Effector memory CD8-positive, alpha-beta T cell (primary cell): Measurements from ENCODE around the gene IRAG1.
"Not testable (repeated sequence)": the region's sequence is repeated elsewhere in the genome, so short reads cannot be mapped to it uniquely, and the experiment has no call there.

Source experiments
- ATAC-seq: fragments of 150-1000 bp; cut with Tn5 transposase; replicated peaks from 2 replicates; pipeline ENCODE4 v1.10.0; 2021; ENCODE audit warnings: mild to moderate bottlenecking, moderate library complexity
- DNase-seq, 3 experiments: peaks; one replicate each; pipeline ENCODE4 v3.0.0; 2021
- H3K27ac Mint-ChIP-seq, 2 donors: one replicate each; pipeline ENCODE4 v1.8.0; 2022; ENCODE audit warnings: mild to moderate bottlenecking in 2 of 2, mixed read lengths in 2 of 2, moderate library complexity in 2 of 2
- H3K27me3 Mint-ChIP-seq, 2 donors: one replicate each; pipeline ENCODE4 v1.8.0; 2022; ENCODE audit warnings: mixed read lengths in 2 of 2
- H3K36me3 Mint-ChIP-seq: one replicate; pipeline ENCODE4 v1.8.0; 2022; ENCODE audit warnings: mild to moderate bottlenecking, moderate library complexity, mixed read lengths; ENCODE audit not compliant: insufficient read depth
- H3K4me1 Mint-ChIP-seq, 2 donors: one replicate each; pipeline ENCODE4 v1.8.0; 2022; ENCODE audit warnings: low read depth in 2 of 2, mixed read lengths in 2 of 2
- H3K4me3 Mint-ChIP-seq, 2 donors: one replicate each; pipeline ENCODE4 v1.8.0; 2022; ENCODE audit warnings: mild to moderate bottlenecking in 2 of 2, mixed read lengths in 2 of 2, moderate library complexity in 2 of 2
- H3K9me3 Mint-ChIP-seq, 2 donors: one replicate each; pipeline ENCODE4 v1.8.0; 2022; ENCODE audit warnings: mixed read lengths in 2 of 2

Gene IRAG1

GRCh38 chr11:10692531-10693115, 932 bp downstream of the IRAG1 start:
- DNase-seq, result no peak
- ATAC-seq, result no peak
- no peak overlapping the region for H3K4me3 Mint-ChIP-seq
- H3K4me1 Mint-ChIP-seq, result no peaks in the 10 kb centered on the region
- H3K9me3 Mint-ChIP-seq, result no peaks in the 10 kb centered on the region
- H3K27ac Mint-ChIP-seq, result no peak overlapping the region
- H3K36me3 Mint-ChIP-seq, result no peaks in the 10 kb centered on the region
- H3K27me3 Mint-ChIP-seq, result peaks cover 35 to 53% of the 10 kb centered on the region in 2 donors

GRCh38 chr11:10688401-10688800, 5.2 kb downstream of the IRAG1 start:
- Mint-ChIP-seq H3K27me3 (peaks cover 33 to 55% of the 10 kb centered on the region in 2 donors), H3K4me3 (no peak overlapping the region), H3K36me3 (no peaks in the 10 kb centered on the region), H3K4me1 (no peaks in the 10 kb centered on the region), H3K9me3 (no peaks in the 10 kb centered on the region), H3K27ac (no peak overlapping the region)
- DNase-seq, result no peak
- no peak for ATAC-seq

GRCh38 chr11:10686311-10686710, 7.2 kb downstream of the IRAG1 start:
- H3K4me1 Mint-ChIP-seq, result no peaks in the 10 kb centered on the region
- DNase-seq (no peak), ATAC-seq (no peak)
- H3K4me3 Mint-ChIP-seq, result no peak overlapping the region
- H3K36me3 Mint-ChIP-seq, result no peaks in the 10 kb centered on the region
- no peak overlapping the region for H3K27ac Mint-ChIP-seq
- H3K9me3 Mint-ChIP-seq, result no peaks in the 10 kb centered on the region
- peaks cover 15 to 36% of the 10 kb centered on the region in 2 donors for H3K27me3 Mint-ChIP-seq

GRCh38 chr11:10683429-10683828, 10.1 kb downstream of the IRAG1 start:
- no peaks in the 10 kb centered on the region for H3K36me3 Mint-ChIP-seq
- no peaks in the 10 kb centered on the region for H3K9me3 Mint-ChIP-seq
- no peak for DNase-seq
- H3K27ac Mint-ChIP-seq, result no peak overlapping the region
- H3K27me3 Mint-ChIP-seq, result peaks cover 18 to 40% of the 10 kb centered on the region in 2 donors
- H3K4me1 Mint-ChIP-seq, result no peaks in the 10 kb centered on the region
- no peak for ATAC-seq
- H3K4me3 Mint-ChIP-seq, result no peak overlapping the region

- no peaks in the 10 kb centered on the region for H3K4me1 Mint-ChIP-seq
- DNase-seq (no peak), ATAC-seq (no peak)
- H3K27me3 Mint-ChIP-seq, result peaks cover 38 to 47% of the 10 kb centered on the region in 2 donors
- no peak overlapping the region for H3K4me3 Mint-ChIP-seq
- H3K36me3 Mint-ChIP-seq, result no peaks in the 10 kb centered on the region
- H3K27ac Mint-ChIP-seq, result no peak overlapping the region
- no peaks in the 10 kb centered on the region for H3K9me3 Mint-ChIP-seq
Measured at GRCh38 chr11:10680956-10681487, 12.5 kb downstream of the IRAG1 start.

- not testable (repeated sequence) for H3K4me1 Mint-ChIP-seq, H3K9me3 Mint-ChIP-seq, H3K36me3 Mint-ChIP-seq, H3K27ac Mint-ChIP-seq, ATAC-seq, DNase-seq, H3K4me3 Mint-ChIP-seq
- H3K27me3 Mint-ChIP-seq, result peaks cover 41 to 47% of the 10 kb centered on the region in 2 donors
Measured at GRCh38 chr11:10680279-10680678, 13.3 kb downstream of the IRAG1 start.

GRCh38 chr11:10679644-10680043, 13.9 kb downstream of the IRAG1 start:
- H3K27ac Mint-ChIP-seq, result no peak overlapping the region
- H3K4me1 Mint-ChIP-seq, result peaks cover 0 to 6% of the 10 kb centered on the region in 2 donors
- H3K27me3 Mint-ChIP-seq, result peaks cover 42 to 52% of the 10 kb centered on the region in 2 donors
- no peaks in the 10 kb centered on the region for H3K9me3 Mint-ChIP-seq
- no peak for ATAC-seq
- no peaks in the 10 kb centered on the region for H3K36me3 Mint-ChIP-seq
- H3K4me3 Mint-ChIP-seq, result no peak overlapping the region
- no peak for DNase-seq

- no peak overlapping the region for H3K27ac Mint-ChIP-seq
- peaks cover 0 to 6% of the 10 kb centered on the region in 2 donors for H3K4me1 Mint-ChIP-seq
- peaks cover 50 to 68% of the 10 kb centered on the region in 2 donors for H3K27me3 Mint-ChIP-seq
- ATAC-seq (no peak), DNase-seq (no peak)
- no peak overlapping the region for H3K4me3 Mint-ChIP-seq
- H3K36me3 Mint-ChIP-seq, result no peaks in the 10 kb centered on the region
- H3K9me3 Mint-ChIP-seq, result no peaks in the 10 kb centered on the region
Measured at GRCh38 chr11:10678101-10678500, 15.5 kb downstream of the IRAG1 start.

GRCh38 chr11:10676919-10677318, 16.6 kb downstream of the IRAG1 start:
- DNase-seq, result no peak
- ATAC-seq, result no peak
- no peak overlapping the region for H3K4me3 Mint-ChIP-seq
- H3K27ac Mint-ChIP-seq, result no peak overlapping the region
- H3K27me3 Mint-ChIP-seq, result peaks cover 50 to 76% of the 10 kb centered on the region in 2 donors
- no peaks in the 10 kb centered on the region for H3K36me3 Mint-ChIP-seq
- H3K9me3 Mint-ChIP-seq, result no peaks in the 10 kb centered on the region
- H3K4me1 Mint-ChIP-seq, result peaks cover 0 to 6% of the 10 kb centered on the region in 2 donors

- no peak for ATAC-seq
- H3K27me3 Mint-ChIP-seq, result peaks cover 50 to 76% of the 10 kb centered on the region in 2 donors
- H3K9me3 Mint-ChIP-seq, result no peaks in the 10 kb centered on the region
- no peak for DNase-seq
- H3K27ac Mint-ChIP-seq, result no peak overlapping the region
- H3K4me1 Mint-ChIP-seq, result peaks cover 0 to 6% of the 10 kb centered on the region in 2 donors
- no peak overlapping the region for H3K4me3 Mint-ChIP-seq
- H3K36me3 Mint-ChIP-seq, result no peaks in the 10 kb centered on the region
Measured at GRCh38 chr11:10674911-10675440, 18.6 kb downstream of the IRAG1 start.

GRCh38 chr11:10674440-10674855, 19.1 kb downstream of the IRAG1 start:
- no peak overlapping the region for H3K27ac Mint-ChIP-seq
- DNase-seq (no peak), ATAC-seq (no peak)
- peaks cover 0 to 6% of the 10 kb centered on the region in 2 donors for H3K4me1 Mint-ChIP-seq
- no peaks in the 10 kb centered on the region for H3K9me3 Mint-ChIP-seq
- no peak overlapping the region for H3K4me3 Mint-ChIP-seq
- H3K36me3 Mint-ChIP-seq, result no peaks in the 10 kb centered on the region
- H3K27me3 Mint-ChIP-seq, result peaks cover 46 to 72% of the 10 kb centered on the region in 2 donors

GRCh38 chr11:10673501-10674062, 20.0 kb downstream of the IRAG1 start:
- Mint-ChIP-seq H3K27ac (no peak overlapping the region), H3K36me3 (no peaks in the 10 kb centered on the region), H3K27me3 (peaks cover 41 to 70% of the 10 kb centered on the region in 2 donors), H3K4me1 (peaks cover 0 to 6% of the 10 kb centered on the region in 2 donors), H3K4me3 (no peak overlapping the region), H3K9me3 (no peaks in the 10 kb centered on the region)
- ATAC-seq (no peak), DNase-seq (no peak)

GRCh38 chr11:10670099-10670498, 23.5 kb downstream of the IRAG1 start:
- no peak for ATAC-seq
- no peak for DNase-seq

More at GRCh38 chr11:10670099-10670498, 23.5 kb downstream of the IRAG1 start:
- H3K27me3 Mint-ChIP-seq, result peaks cover 24 to 60% of the 10 kb centered on the region in 2 donors
- H3K9me3 Mint-ChIP-seq, result no peaks in the 10 kb centered on the region
- no peaks in the 10 kb centered on the region for H3K36me3 Mint-ChIP-seq
- H3K4me3 Mint-ChIP-seq, result no peak overlapping the region
- no peaks in the 10 kb centered on the region for H3K4me1 Mint-ChIP-seq
- no peak overlapping the region for H3K27ac Mint-ChIP-seq
